NCI-H2107 treated with DMSO at 0.1 percent for 48 hours (cell line): Measurements from ENCODE around the gene KCNAB2.

Source experiments
- DNase-seq: peaks from one replicate; lab custom pipeline; 2025; ENCODE audit not compliant: unreplicated experiment; lab: John Stamatoyannopoulos, UW

The KCNAB2 gene

DNA sequence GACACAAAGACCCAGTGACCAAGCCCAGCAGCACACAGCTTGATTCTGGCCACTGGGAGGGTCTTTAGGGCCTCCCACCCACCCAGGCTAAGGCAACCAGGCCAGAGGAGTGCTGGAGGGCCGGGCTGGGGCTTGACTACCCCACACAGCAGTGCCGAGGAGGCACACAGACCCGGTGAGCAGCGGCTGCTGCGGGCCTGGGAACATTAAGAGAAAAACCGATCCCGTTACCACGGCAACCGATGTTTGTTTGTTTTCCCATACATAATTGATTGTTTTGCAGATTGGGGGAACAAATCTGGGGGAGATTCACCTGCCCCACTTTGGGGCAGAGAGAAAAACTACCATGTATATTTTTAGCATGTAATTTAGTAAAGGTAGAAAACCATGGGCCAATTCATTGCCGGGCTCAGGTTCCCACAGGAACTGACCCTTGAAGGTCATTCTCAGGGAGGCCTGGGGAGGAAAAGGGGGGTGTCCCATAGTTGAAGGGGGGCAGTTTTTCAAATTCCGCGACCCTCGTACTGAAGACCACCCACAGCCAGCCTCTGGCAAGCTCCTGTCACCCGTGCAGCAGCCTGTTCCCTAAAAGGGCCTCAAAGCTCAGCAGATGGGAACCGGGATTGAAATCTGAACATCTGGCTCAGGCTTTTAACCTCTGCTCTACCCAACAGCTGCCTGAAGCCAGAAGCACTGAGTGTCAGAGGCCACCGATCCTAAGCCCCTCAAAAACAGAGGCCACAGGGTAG, 99.1 kb downstream of the KCNAB2 start:
- no peak for DNase-seq

DNA sequence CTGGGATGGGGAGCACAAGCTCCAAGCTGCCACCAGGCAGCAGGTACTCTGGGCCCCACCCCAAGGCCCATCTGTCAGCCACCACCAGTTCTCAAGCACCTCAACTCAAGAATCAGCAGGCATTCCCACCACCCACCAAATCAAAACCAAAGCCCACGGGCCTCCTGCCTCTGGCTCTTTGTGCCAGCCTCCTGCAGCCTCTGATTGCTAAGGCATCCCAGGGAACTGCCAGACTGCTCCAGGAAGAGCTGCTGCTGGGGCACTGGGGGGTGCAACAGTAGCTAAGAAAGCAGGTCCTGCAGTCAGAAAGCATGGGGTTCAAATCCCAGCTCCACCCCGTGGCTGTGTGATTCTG, 99.7 kb downstream of the KCNAB2 start:
- DNase-seq = no peak

DNA sequence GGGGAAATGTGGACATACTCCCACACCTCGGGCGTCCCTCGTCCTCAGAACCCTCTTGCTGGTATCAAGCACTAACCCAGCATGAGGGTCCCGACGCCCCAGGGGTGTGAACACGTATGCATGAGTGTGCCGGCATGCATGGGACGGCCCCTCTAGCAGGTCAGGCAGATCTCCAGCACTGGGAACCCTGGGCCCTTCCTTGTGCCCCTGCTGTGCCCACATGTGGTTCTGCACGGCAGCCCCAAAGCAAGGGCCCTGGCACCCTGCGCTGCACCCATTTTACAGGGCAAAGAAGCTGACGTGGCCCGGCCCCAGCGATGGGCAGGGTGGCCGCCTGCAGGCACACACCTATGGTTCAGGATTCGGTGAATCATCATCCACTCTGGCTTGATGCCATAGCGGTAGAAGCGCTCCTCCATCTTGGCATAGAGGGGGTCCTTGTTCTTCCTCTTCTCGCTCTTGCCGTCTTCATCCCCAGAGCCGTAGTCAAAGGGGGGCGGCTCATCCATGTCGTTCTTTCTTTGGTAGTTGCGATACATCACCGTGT, 100.2 kb downstream of the KCNAB2 start:
- no peak for DNase-seq

DNA sequence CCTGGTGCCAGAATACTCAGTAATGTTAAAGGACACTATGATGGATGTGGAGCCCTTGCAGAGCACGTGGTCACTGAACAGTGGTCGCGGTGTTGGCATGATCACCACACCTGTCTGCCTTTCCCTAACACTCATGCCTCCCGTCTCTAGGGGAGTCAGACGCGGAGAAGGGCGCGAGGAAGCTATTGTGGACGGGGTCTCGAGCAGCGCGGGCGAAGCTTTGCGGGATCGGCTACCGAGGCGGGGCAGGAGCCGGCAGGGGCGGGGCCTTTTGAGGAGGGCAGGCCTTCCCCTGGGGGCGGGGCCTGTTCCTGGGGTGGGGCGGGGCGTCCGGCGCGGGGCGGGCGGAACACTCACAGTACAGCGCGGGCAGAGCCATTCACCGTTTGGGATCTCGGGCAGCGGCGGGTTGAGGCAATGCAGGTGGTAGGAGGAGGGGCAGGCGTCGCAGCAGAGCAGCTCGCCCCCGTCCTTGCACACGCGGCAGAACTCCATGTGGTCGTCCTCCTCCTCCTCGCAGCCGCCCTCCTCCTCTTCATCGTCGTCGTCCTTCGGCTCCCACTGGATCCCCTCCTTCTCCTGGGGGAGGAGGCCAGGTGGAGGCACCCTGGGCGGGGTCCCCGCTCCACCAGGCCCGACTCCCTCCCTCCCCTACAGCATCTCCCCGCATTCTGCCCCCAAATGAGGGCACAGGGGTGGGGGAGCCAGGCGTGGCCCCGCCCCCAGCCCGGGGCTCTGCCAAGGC, 103.0 kb downstream of the KCNAB2 start:
- DNase-seq = no peak

DNA sequence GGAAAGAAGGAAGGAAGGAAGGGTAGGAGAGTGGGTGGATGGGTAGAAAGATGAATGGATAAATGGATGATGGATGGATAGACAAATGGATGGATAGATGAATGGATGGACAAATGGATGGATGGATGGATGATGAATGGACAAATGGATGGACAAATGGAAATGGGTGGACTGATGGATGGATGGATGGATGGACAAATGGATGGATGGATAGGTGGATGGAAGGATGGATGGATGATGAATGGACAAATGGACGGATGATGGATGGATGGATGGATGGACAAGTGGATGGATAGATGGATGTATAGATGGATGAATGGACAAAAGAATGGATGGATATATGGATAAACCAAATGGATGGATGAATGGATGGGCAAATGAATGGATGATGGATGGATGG, 103.9 kb downstream of the KCNAB2 start:
- DNase-seq = no peak

DNA sequence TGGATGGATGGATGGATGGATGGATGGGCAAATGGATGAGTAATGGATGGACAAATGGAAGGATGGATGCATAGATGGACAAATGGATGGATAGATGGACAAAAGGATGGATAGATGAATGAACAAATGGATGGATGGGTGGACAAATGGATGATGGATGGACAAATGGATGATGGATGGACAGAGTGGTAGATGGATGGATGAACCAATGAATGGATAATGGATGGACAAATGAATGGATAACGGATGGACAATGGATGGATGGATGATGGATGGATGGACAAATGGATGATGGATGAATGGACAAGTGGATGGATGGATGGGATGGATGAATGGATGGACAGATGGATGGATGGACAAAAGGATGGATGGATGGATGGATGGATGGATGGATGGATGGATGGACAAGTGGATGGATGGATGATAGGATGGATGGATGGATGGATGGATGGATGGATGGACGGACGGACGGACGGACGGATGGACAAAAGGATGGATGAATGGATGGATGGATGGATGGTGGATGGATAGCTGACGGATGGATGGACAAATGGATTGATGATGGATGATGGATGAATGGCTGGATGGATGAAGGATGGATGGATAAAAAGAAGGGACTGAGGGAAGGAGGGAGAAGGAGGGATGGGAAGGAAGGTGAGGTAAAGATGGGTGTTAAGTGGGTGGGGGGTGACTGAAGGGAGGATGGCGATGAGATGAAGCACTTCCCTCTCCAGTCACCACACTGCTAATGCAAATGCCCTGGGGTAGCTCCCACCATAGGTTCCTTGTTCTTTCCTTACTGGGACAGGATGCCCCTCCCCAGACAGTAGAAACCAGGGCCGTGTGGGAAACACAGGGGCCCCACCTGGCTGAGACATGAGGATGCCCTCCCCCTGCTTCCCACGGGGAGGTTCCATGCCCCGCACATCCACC, 104.6 kb downstream of the KCNAB2 start:
- no peak for DNase-seq
